IPS DF 6.9 (cell line): ENCODE measurements around the gene PDE4A.

Experiments used
- DNase-seq: peaks from one replicate; pipeline ENCODE4 v3.0.0-alpha.2; 2013; ENCODE audit warnings: low read depth, low spot score
- H3K27ac ChIP-seq: one replicate; pipeline ENCODE4 v1.5.1; 2013; ENCODE audit warnings: low read length, control low read depth
- H3K27me3 ChIP-seq: 2 replicates; pipeline ENCODE4 v1.6.1; 2013; ENCODE audit warnings: mild to moderate bottlenecking, low read length; ENCODE audit not compliant: control insufficient read depth, insufficient read depth
- H3K36me3 ChIP-seq: 2 replicates; pipeline ENCODE4 v1.6.1; 2013; ENCODE audit warnings: low read length; ENCODE audit not compliant: control insufficient read depth, insufficient read depth
- H3K4me1 ChIP-seq: 2 replicates; pipeline ENCODE4 v1.6.1; 2013; ENCODE audit warnings: low read length; ENCODE audit not compliant: control insufficient read depth, insufficient read depth
- H3K4me3 ChIP-seq: 2 replicates; pipeline ENCODE4 v1.5.1; 2013; ENCODE audit warnings: mild to moderate bottlenecking, low read length
- H3K9me3 ChIP-seq: 2 replicates; pipeline ENCODE4 v1.6.1; 2013; ENCODE audit warnings: low read length, inconsistent platforms; ENCODE audit not compliant: control insufficient read depth, insufficient read depth
- WGBS: extraction: QIAGEN DNeasy Blood & Tissue Kit; methylation state at CpG from one replicate; pipeline ENCODE4 v1.1.7; 2013; ENCODE audit warnings: mixed read lengths, missing lambda C conversion rate; ENCODE audit not compliant: insufficient read length, insufficient coverage; 5-methylcytosine and 5-hydroxymethylcytosine counted together

Gene PDE4A

GRCh38 chr19:10427169-10427568 lies 6.8 kb downstream of the PDE4A start:
- no peaks in the 10 kb centered on the region for H3K4me1 ChIP-seq

GRCh38 chr19:10428996-10429381 lies 8.7 kb downstream of the PDE4A start:
- no peak overlapping the region for H3K27ac ChIP-seq
- DNase-seq, result no peak
- H3K36me3 ChIP-seq, result no peaks in the 10 kb centered on the region
- H3K4me3 ChIP-seq, result no peak overlapping the region
- H3K27me3 ChIP-seq, result peaks cover 43% of the 10 kb centered on the region
- WGBS, result 88% methylated on average over 1 of the region's 5 CpGs
- H3K9me3 ChIP-seq, result no peaks in the 10 kb centered on the region
- peaks cover 3% of the 10 kb centered on the region; the same call in 1 of the 2 replicates for H3K4me1 ChIP-seq

More at GRCh38 chr19:10427169-10427568, 6.8 kb downstream of the PDE4A start:
- WGBS, result no CpG with 5 or more reads among the region's 6 CpGs
- Histone ChIP-seq H3K36me3 (no peaks in the 10 kb centered on the region), H3K27me3 (peaks cover 53% of the 10 kb centered on the region), H3K4me3 (no peak overlapping the region), H3K27ac (no peak overlapping the region), H3K9me3 (no peaks in the 10 kb centered on the region)
- no peak for DNase-seq

GRCh38 chr19:10430505-10431253 lies 10.3 kb downstream of the PDE4A start:
- Histone ChIP-seq H3K4me3 (peak overlapping the region; percentile 34; the same call in 1 of the 2 replicates), H3K36me3 (no peaks in the 10 kb centered on the region), H3K9me3 (no peaks in the 10 kb centered on the region), H3K27ac (no peak overlapping the region), H3K4me1 (peaks cover 3% of the 10 kb centered on the region; the same call in 1 of the 2 replicates), H3K27me3 (peaks cover 33% of the 10 kb centered on the region)
- no CpG with 5 or more reads among the region's 75 CpGs for WGBS
- DNase-seq, result no peak

GRCh38 chr19:10431254-10431942 lies 11.1 kb downstream of the PDE4A start:
- H3K27me3 ChIP-seq, result peaks cover 31% of the 10 kb centered on the region
- H3K9me3 ChIP-seq, result no peaks in the 10 kb centered on the region
- H3K4me1 ChIP-seq, result peaks cover 3% of the 10 kb centered on the region; the same call in 1 of the 2 replicates
- WGBS, result no CpG with 5 or more reads among the region's 25 CpGs
- H3K36me3 ChIP-seq, result no peaks in the 10 kb centered on the region
- DNase-seq, result no peak
- no peak overlapping the region for H3K27ac ChIP-seq
- H3K4me3 ChIP-seq, result no peak overlapping the region; the same call in 1 of the 2 replicates

GRCh38 chr19:10431943-10432735 lies 11.8 kb downstream of the PDE4A start:
- no peak for DNase-seq
- H3K9me3 ChIP-seq, result no peaks in the 10 kb centered on the region
- H3K4me3 ChIP-seq, result peak overlapping the region; percentile 36; the same call in 1 of the 2 replicates
- H3K27me3 ChIP-seq, result peaks cover 31% of the 10 kb centered on the region
- peaks cover 3% of the 10 kb centered on the region; the same call in 1 of the 2 replicates for H3K4me1 ChIP-seq
- H3K27ac ChIP-seq, result no peak overlapping the region
- WGBS, result no CpG with 5 or more reads among the region's 64 CpGs
- no peaks in the 10 kb centered on the region for H3K36me3 ChIP-seq

GRCh38 chr19:10432736-10433130 lies 12.4 kb downstream of the PDE4A start:
- H3K9me3 ChIP-seq, result no peaks in the 10 kb centered on the region
- no peaks in the 10 kb centered on the region for H3K36me3 ChIP-seq
- peaks cover 3% of the 10 kb centered on the region; the same call in 1 of the 2 replicates for H3K4me1 ChIP-seq
- no CpG with 5 or more reads among the region's 2 CpGs for WGBS
- peaks cover 29% of the 10 kb centered on the region for H3K27me3 ChIP-seq
- no peak overlapping the region for H3K27ac ChIP-seq
- no peak for DNase-seq
- H3K4me3 ChIP-seq, result no peak overlapping the region

- Histone ChIP-seq H3K36me3 (no peaks in the 10 kb centered on the region), H3K4me1 (peaks cover 3% of the 10 kb centered on the region; the same call in 1 of the 2 replicates), H3K4me3 (no peak overlapping the region), H3K27me3 (peaks cover 29% of the 10 kb centered on the region), H3K9me3 (no peaks in the 10 kb centered on the region), H3K27ac (no peak overlapping the region)
- DNase-seq, result no peak
- no CpG with 5 or more reads among the region's 10 CpGs for WGBS
Observed at GRCh38 chr19:10433131-10433536, 12.8 kb downstream of the PDE4A start.

- WGBS, result no CpG with 5 or more reads among the region's 5 CpGs
- H3K27ac ChIP-seq, result no peak overlapping the region
- H3K4me1 ChIP-seq, result no peaks in the 10 kb centered on the region
- H3K4me3 ChIP-seq, result no peak overlapping the region
- H3K27me3 ChIP-seq, result no peaks in the 10 kb centered on the region
- H3K9me3 ChIP-seq, result no peaks in the 10 kb centered on the region
- DNase-seq, result no peak
- H3K36me3 ChIP-seq, result no peaks in the 10 kb centered on the region
Observed at GRCh38 chr19:10439588-10439987, 19.2 kb downstream of the PDE4A start.

GRCh38 chr19:10442698-10443097 lies 22.4 kb downstream of the PDE4A start:
- H3K9me3 ChIP-seq, result no peaks in the 10 kb centered on the region
- no peak for DNase-seq
- no peaks in the 10 kb centered on the region for H3K36me3 ChIP-seq
- no peak overlapping the region for H3K4me3 ChIP-seq
- H3K27me3 ChIP-seq, result no peaks in the 10 kb centered on the region
- WGBS, result no CpG with 5 or more reads among the region's 3 CpGs
- H3K27ac ChIP-seq, result no peak overlapping the region
- no peaks in the 10 kb centered on the region for H3K4me1 ChIP-seq

GRCh38 chr19:10449037-10449436 lies 28.7 kb downstream of the PDE4A start:
- no CpG with 5 or more reads among the region's 7 CpGs for WGBS
- no peaks in the 10 kb centered on the region for H3K9me3 ChIP-seq
- no peaks in the 10 kb centered on the region; the same call in 1 of the 2 replicates for H3K4me1 ChIP-seq
- DNase-seq, result no peak
- H3K36me3 ChIP-seq, result no peaks in the 10 kb centered on the region
- no peaks in the 10 kb centered on the region for H3K27me3 ChIP-seq
- no peak overlapping the region for H3K27ac ChIP-seq
- H3K4me3 ChIP-seq, result no peak overlapping the region
